Trophoblast cell (in vitro differentiated cells and primary cell): ENCODE data around the gene RSPH10B.
"Not testable (repeated sequence)": the region's sequence is repeated elsewhere in the genome, so short reads cannot be mapped to it uniquely, and the experiment has no call there.

Experiments used
- DNase-seq, 2 donors: peaks; one replicate each; pipeline ENCODE4 v3.0.0-alpha.2; 2016
- H2AFZ ChIP-seq: 2 replicates; pipeline ENCODE4 v1.6.1; 2013; ENCODE audit warnings: low read length, moderate library complexity, mild to moderate bottlenecking; ENCODE audit not compliant: insufficient read depth, poor library complexity
- H2AK5ac ChIP-seq: 2 replicates; pipeline ENCODE4 v1.6.1; 2013; ENCODE audit warnings: mild to moderate bottlenecking, low read length
- H2BK120ac ChIP-seq: 2 replicates; pipeline ENCODE4 v1.6.1; 2013; ENCODE audit warnings: low read length, mild to moderate bottlenecking, moderate library complexity; ENCODE audit not compliant: insufficient read depth, poor library complexity
- H2BK12ac ChIP-seq: 2 replicates; pipeline ENCODE4 v1.6.1; 2013; ENCODE audit warnings: mild to moderate bottlenecking, low read length, moderate library complexity
- H2BK5ac ChIP-seq: 2 replicates; pipeline ENCODE4 v1.6.1; 2013; ENCODE audit warnings: low read length, low read depth, moderate library complexity, mild to moderate bottlenecking; ENCODE audit not compliant: poor library complexity
- H3K14ac ChIP-seq: 2 replicates; pipeline ENCODE4 v1.6.1; 2013; ENCODE audit warnings: mild to moderate bottlenecking, low read length
- H3K18ac ChIP-seq: 2 replicates; pipeline ENCODE4 v1.6.1; 2013; ENCODE audit warnings: mild to moderate bottlenecking, low read length
- H3K23ac ChIP-seq: 2 replicates; pipeline ENCODE4 v1.6.1; 2013; ENCODE audit warnings: low read length
- H3K27ac ChIP-seq: 2 replicates; pipeline ENCODE4 v1.5.1; 2013; ENCODE audit warnings: low read depth, mild to moderate bottlenecking, inconsistent platforms, low read length, moderate library complexity
- H3K27me3 ChIP-seq: 2 replicates; pipeline ENCODE4 v1.6.1; 2013; ENCODE audit warnings: inconsistent platforms, mild to moderate bottlenecking, low read length, moderate library complexity; ENCODE audit not compliant: insufficient read depth
- H3K36me3 ChIP-seq, 2 experiments: 1 replicate in 1 of 2; 2 replicates in 1 of 2; pipeline ENCODE4 v1.6.1; 2013; ENCODE audit warnings: low read length in 2 of 2, mild to moderate bottlenecking in 2 of 2, moderate library complexity in 1 of 2; ENCODE audit not compliant: insufficient read depth in 2 of 2, control insufficient read depth in 1 of 2
- H3K4ac ChIP-seq: 2 replicates; pipeline ENCODE4 v1.6.1; 2013; ENCODE audit warnings: low read depth, mild to moderate bottlenecking, low read length, moderate library complexity
- H3K4me1 ChIP-seq, 2 experiments: 1 replicate in 1 of 2; 2 replicates in 1 of 2; pipeline ENCODE4 v1.6.1; 2013; ENCODE audit warnings: low read length in 2 of 2, mild to moderate bottlenecking in 2 of 2, moderate library complexity in 1 of 2; ENCODE audit not compliant: insufficient read depth in 2 of 2, control insufficient read depth in 1 of 2
- H3K4me2 ChIP-seq: 2 replicates; pipeline ENCODE4 v1.6.1; 2013; ENCODE audit warnings: inconsistent platforms, mild to moderate bottlenecking, low read length, moderate library complexity
- H3K4me3 ChIP-seq: 2 replicates; pipeline ENCODE4 v1.5.1; 2013; ENCODE audit warnings: mild to moderate bottlenecking, low read depth, low read length, inconsistent platforms
- H3K79me1 ChIP-seq: one replicate; pipeline ENCODE4 v1.6.1; 2013; ENCODE audit warnings: low read length
- H3K79me2 ChIP-seq: 2 replicates; pipeline ENCODE4 v1.6.1; 2013; ENCODE audit warnings: low read length, mild to moderate bottlenecking; ENCODE audit not compliant: control insufficient read depth, insufficient read depth, poor library complexity
- H3K9ac ChIP-seq: 2 replicates; pipeline ENCODE4 v1.6.1; 2013; ENCODE audit warnings: mild to moderate bottlenecking, low read length
- H3K9me3 ChIP-seq: 2 replicates; pipeline ENCODE4 v1.6.1; 2013; ENCODE audit warnings: low read depth, mild to moderate bottlenecking, control low read depth, inconsistent platforms, low read length; ENCODE audit not compliant: insufficient read depth
- H4K12ac ChIP-seq: 2 replicates; pipeline ENCODE4 v1.6.1; 2013; ENCODE audit warnings: low read depth, mild to moderate bottlenecking, low read length, moderate library complexity
- H4K8ac ChIP-seq: 2 replicates; pipeline ENCODE4 v1.6.1; 2013; ENCODE audit warnings: low read depth, mild to moderate bottlenecking, low read length, moderate library complexity
- H4K91ac ChIP-seq: one replicate; pipeline ENCODE4 v1.6.1; 2013; ENCODE audit warnings: low read depth, mild to moderate bottlenecking, low read length, moderate library complexity
- WGBS: extraction: QIAGEN DNeasy Blood & Tissue Kit; methylation state at CpG from one replicate; pipeline ENCODE4 v1.1.7; 2013; ENCODE audit warnings: missing lambda C conversion rate; ENCODE audit not compliant: insufficient read length, insufficient coverage; ENCODE audit errors: extremely low coverage; 5-methylcytosine and 5-hydroxymethylcytosine counted together

RSPH10B gene

DNA sequence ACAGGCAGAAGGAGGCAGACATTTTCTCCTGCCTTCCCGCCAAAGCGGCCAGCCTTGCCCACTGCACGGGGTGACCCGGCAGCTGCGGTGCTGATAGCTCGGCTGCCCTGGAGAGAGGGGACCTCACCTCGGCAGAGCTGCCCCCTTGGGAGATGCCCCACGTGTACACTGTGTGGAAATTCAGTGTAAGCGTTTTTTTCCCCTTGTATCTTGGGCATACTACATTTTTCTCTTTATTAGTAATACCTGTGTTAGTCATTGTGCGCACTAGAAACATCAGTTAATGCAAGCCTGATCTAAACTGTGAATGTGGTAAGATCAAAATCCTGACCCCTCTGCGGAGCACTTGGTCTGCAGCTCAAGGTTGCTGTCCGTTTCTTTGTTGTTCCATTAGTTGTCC lies 45.9 kb downstream of the RSPH10B start:
- H3K4me1 ChIP-seq, H3K4ac ChIP-seq, H3K36me3 ChIP-seq, H3K9ac ChIP-seq, H3K14ac ChIP-seq, H4K91ac ChIP-seq, H2BK120ac ChIP-seq, H2AFZ ChIP-seq, H4K8ac ChIP-seq, H3K4me2 ChIP-seq, H2AK5ac ChIP-seq, H3K18ac ChIP-seq, H3K27me3 ChIP-seq, H4K12ac ChIP-seq, H2BK5ac ChIP-seq, H3K4me3 ChIP-seq, DNase-seq, H3K9me3 ChIP-seq, H3K27ac ChIP-seq, H3K79me2 ChIP-seq, H3K79me1 ChIP-seq, H3K23ac ChIP-seq, H2BK12ac ChIP-seq: not testable (repeated sequence)
- WGBS = no CpG with 5 or more reads among the region's 12 CpGs

GRCh38 chr7:5924180-5924579 lies 46.3 kb downstream of the RSPH10B start:
- H3K4me1 ChIP-seq, H2AFZ ChIP-seq, H4K12ac ChIP-seq, H2BK5ac ChIP-seq, H3K9me3 ChIP-seq, H3K23ac ChIP-seq, H3K9ac ChIP-seq, H3K18ac ChIP-seq, DNase-seq, H3K79me1 ChIP-seq, H3K36me3 ChIP-seq, H2BK120ac ChIP-seq, H3K27ac ChIP-seq, H3K4me2 ChIP-seq, H4K8ac ChIP-seq, H3K79me2 ChIP-seq, H3K4ac ChIP-seq, H3K14ac ChIP-seq, H3K27me3 ChIP-seq, H3K4me3 ChIP-seq, H2BK12ac ChIP-seq, H2AK5ac ChIP-seq, H4K91ac ChIP-seq: not testable (repeated sequence)
- WGBS = no CpG with 5 or more reads among the region's 2 CpGs

- H2AK5ac ChIP-seq, H2BK120ac ChIP-seq, H3K27ac ChIP-seq, H3K4me1 ChIP-seq, H3K9ac ChIP-seq, H3K79me2 ChIP-seq, H3K23ac ChIP-seq, DNase-seq, H3K9me3 ChIP-seq, H3K14ac ChIP-seq, H2BK12ac ChIP-seq, H3K27me3 ChIP-seq, H3K4ac ChIP-seq, H3K79me1 ChIP-seq, H3K4me2 ChIP-seq, H3K4me3 ChIP-seq, H3K18ac ChIP-seq, H2BK5ac ChIP-seq, H4K12ac ChIP-seq, H2AFZ ChIP-seq, H4K91ac ChIP-seq, H4K8ac ChIP-seq, H3K36me3 ChIP-seq: not testable (repeated sequence)
- WGBS = no CpG with 5 or more reads among the region's 6 CpGs
Measured at GRCh38 chr7:5916529-5916928, 54.0 kb downstream of the RSPH10B start.

DNA sequence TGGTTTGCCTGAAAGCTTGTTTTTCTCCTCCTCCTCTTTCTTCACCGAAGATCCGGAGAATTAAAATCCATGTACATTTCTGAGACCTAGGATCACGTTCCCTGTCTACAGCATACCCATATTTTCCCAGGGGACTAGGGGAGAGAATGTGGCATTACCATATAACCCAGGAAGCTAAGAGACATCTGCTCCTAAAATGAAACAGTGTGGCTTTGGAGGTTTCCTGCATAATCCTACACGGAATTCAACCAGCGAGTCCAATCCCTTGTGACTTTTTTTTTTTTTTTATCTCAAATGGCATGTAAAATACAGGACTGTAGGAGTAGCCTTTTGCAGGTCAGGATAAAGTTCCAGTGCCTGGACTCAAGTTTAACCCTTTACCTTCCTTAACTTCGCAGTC lies 61.7 kb downstream of the RSPH10B start:
- H3K79me2 ChIP-seq, H3K23ac ChIP-seq, H2BK5ac ChIP-seq, H2AK5ac ChIP-seq, H3K4ac ChIP-seq, H3K79me1 ChIP-seq, H3K4me2 ChIP-seq, H3K4me3 ChIP-seq, H3K27me3 ChIP-seq, H2BK12ac ChIP-seq, H3K14ac ChIP-seq, H4K8ac ChIP-seq, H3K18ac ChIP-seq, H4K12ac ChIP-seq, H3K9me3 ChIP-seq, H3K9ac ChIP-seq, H2AFZ ChIP-seq, H3K4me1 ChIP-seq, H4K91ac ChIP-seq, DNase-seq, H3K27ac ChIP-seq, H2BK120ac ChIP-seq: not testable (repeated sequence)
- WGBS = no CpG with 5 or more reads among the region's 6 CpGs
- H3K36me3 ChIP-seq = peaks cover 12 to 24% of the 10 kb centered on the region in 2 experiments
